Ovary (tissue), 9 donors: ENCODE data around the gene TRABD2B. TPM values are rescaled to one million over a fixed set of nuclear protein-coding genes. Genes with fewer than 3 reads are reported as not detected.

Source experiments
- DNase-seq, 5 donors: peaks; one replicate each; pipeline ENCODE4 v3.0.0-alpha.2; 2019 to 2020
- H3K27ac ChIP-seq, 2 donors: fragments of 200-600 bp; one replicate each; pipeline versions ENCODE4 v1.5.1 to v1.8.0; 2019 to 2022
- H3K27me3 ChIP-seq: fragments of 200-600 bp; one replicate; pipeline ENCODE4 v1.8.0; 2022
- H3K36me3 ChIP-seq: fragments of 200-600 bp; sonication (generic); one replicate; pipeline ENCODE4 v1.5.1; 2019
- H3K4me1 ChIP-seq: one replicate; pipeline ENCODE4 v1.8.1; 2013; ENCODE audit warnings: mild to moderate bottlenecking, moderate library complexity; ENCODE audit not compliant: insufficient read depth
- H3K4me3 ChIP-seq: fragments of 200-600 bp; sonication (generic); one replicate; pipeline ENCODE4 v1.5.1; 2017
- H3K9me3 ChIP-seq, 2 donors: fragments of 200-600 bp in 1 of 2; sonication (generic) in 1 of 2; one replicate each; pipeline versions ENCODE4 v1.5.1 to v1.8.1; 2013 to 2019; ENCODE audit warnings: mild to moderate bottlenecking in 1 of 2, moderate library complexity in 1 of 2
- CTCF ChIP-seq, 3 donors: fragments of 450-650 bp in 2 of 3; fragments of 200-600 bp in 1 of 3; IDR thresholded peaks; one replicate each; pipeline versions ENCODE4 v1.5.1 to v1.8.0; 2016 to 2022; ENCODE audit warnings: antibody characterized with exemption in 3 of 3, mild to moderate bottlenecking in 1 of 3
- EP300 ChIP-seq: sonication (generic); formaldehyde crosslinking; IDR thresholded peaks from one replicate; pipeline ENCODE4 v1.6.1; 2017; ENCODE audit warnings: antibody characterized with exemption
- POLR2A ChIP-seq: fragments of 450-650 bp; IDR thresholded peaks from one replicate; pipeline ENCODE4 v1.6.1; 2017; ENCODE audit warnings: antibody characterized with exemption, mild to moderate bottlenecking, moderate library complexity
- WGBS, 3 donors: extraction: QIAGEN DNeasy Blood & Tissue Kit in 1 of 3; methylation state at CpG; one replicate each; pipeline versions ENCODE4 v1.1.5 to v1.1.7; 2013 to 2017; 5-methylcytosine and 5-hydroxymethylcytosine counted together
- intact Hi-C, 4 donors: fragments of 100-400 bp; cut with DNase I; formaldehyde crosslinking; loops; one replicate each; pipeline versions ENCODE4 v1.11.0 to v1.15.1; 2022 to 2023
- polyA plus RNA-seq, 2 donors: library from polyadenylated mRNA; stranded (reverse); fragments of 200-250 nt in 1 of 2; fragments of 350-450 nt in 1 of 2; fragmentation: Illumina TruSeq in 1 of 2; extraction: RNeasy Lipid Tissue Mini Kit (QIAGEN cat#74804) in 1 of 2; gene quantifications; one replicate each; pipeline ENCODE4 v1.2.3, GENCODE V29; 2013 to 2014
- total RNA-seq, 7 donors: library from RNA; depleted of rRNA in 2 of 7; stranded (reverse); fragments of >200 nt in 2 of 7; fragmentation: NEBNext Ultra II Directional in 3 of 7; extraction: Animal tissue kit (Norgen Biotek cat#: 25700) in 3 of 7; gene quantifications; one replicate each; pipeline versions ENCODE4 v1.1.0 to v1.2.4, GENCODE V29; 2016 to 2023
- donor health status: DM: no; HTN: no; CAD: no; lungs with moderate emphysema.
- donor health status: DM: no; HTN: no; CAD: no.
- donor health status: Bipolar disorder and iron deficiency.
- donor health status: DM: yes; HTN: yes; CAD: no.
- donor health status: DM: no; HTN: no; CAD: no.
- donor health status: DM: yes; HTN: yes; CAD: no.

The TRABD2B gene
- total and polyA plus RNA-seq, 9 donors: 0.18 to 1.6 (median 0.52) TPM

- intact Hi-C loops: loop anchor here in 2 of 4 donors (5.0 to 10.0 kb wide), 3 partner anchors 61 to 502 kb away; no protein-coding TSS in a partner anchor
- no peaks in the 10 kb centered on the region for H3K36me3 ChIP-seq
- WGBS, 3 donors: 75 to 87% (median 85%) methylated on average over 8 of the region's 8 CpGs
- H3K27me3 ChIP-seq: no peaks in the 10 kb centered on the region
- DNase-seq: no peak
- no peaks in the 10 kb centered on the region for H3K9me3 ChIP-seq
- H3K27ac ChIP-seq: no peak overlapping the region
- H3K4me3 ChIP-seq: no peak overlapping the region
- H3K4me1 ChIP-seq: no peaks in the 10 kb centered on the region
- no peak for TF ChIP-seq POLR2A
- no peak for TF ChIP-seq EP300
- no peak for TF ChIP-seq CTCF (IDR thresholded peaks at IDR 0.05)
Measured at GRCh38 chr1:47995306-47996050, 1.7 kb downstream of the TRABD2B start.

- Histone ChIP-seq H3K27ac (no peak overlapping the region), H3K4me3 (no peak overlapping the region), H3K9me3 (no peaks in the 10 kb centered on the region), H3K4me1 (no peaks in the 10 kb centered on the region), H3K36me3 (no peaks in the 10 kb centered on the region), H3K27me3 (no peaks in the 10 kb centered on the region)
- no peak for TF ChIP-seq CTCF (IDR thresholded peaks at IDR 0.05)
- no peak for TF ChIP-seq EP300
- no peak for TF ChIP-seq POLR2A
- DNase-seq: peak in 2 of 5 donors; percentile 8 to 19
- 91 to 93% (median 92%) methylated on average over 31 to 34 of the region's 34 CpGs for WGBS, 3 donors
- intact Hi-C loops: loop anchor here in 1 of 4 donors (10.0 kb wide), 2 partner anchors 59 to 209 kb away; no protein-coding TSS in a partner anchor
Measured at GRCh38 chr1:47993881-47994625, 3.1 kb downstream of the TRABD2B start.

DNA sequence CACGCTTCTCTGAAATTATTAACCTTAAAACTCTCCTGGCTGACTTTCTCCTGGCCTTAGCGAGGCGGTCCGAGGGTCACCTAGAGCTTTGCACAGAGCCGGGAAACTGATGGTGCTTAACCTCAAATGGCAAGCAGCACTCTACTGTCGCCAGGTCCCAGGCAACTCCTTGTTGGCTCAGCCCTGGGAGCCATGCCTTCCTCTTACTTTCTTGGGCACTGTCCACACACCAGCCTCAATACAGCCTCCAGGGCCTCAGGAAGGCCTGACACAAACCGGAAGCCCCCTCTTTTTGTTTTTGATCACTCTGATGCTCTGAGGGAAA is 3.8 kb downstream of the TRABD2B start:
- DNase-seq: no peak
- WGBS, 3 donors: 94 to 96% (median 94%) methylated on average over 7 of the region's 7 CpGs
- Histone ChIP-seq H3K9me3 (no peaks in the 10 kb centered on the region), H3K4me3 (no peak overlapping the region), H3K27ac (no peak overlapping the region), H3K4me1 (no peaks in the 10 kb centered on the region), H3K36me3 (no peaks in the 10 kb centered on the region), H3K27me3 (no peaks in the 10 kb centered on the region)
- TF ChIP-seq EP300: no peak
- no peak for TF ChIP-seq CTCF (IDR thresholded peaks at IDR 0.05)
- no peak for TF ChIP-seq POLR2A
- intact Hi-C loops: loop anchor here in 1 of 4 donors (10.0 kb wide), 2 partner anchors 59 to 209 kb away; no protein-coding TSS in a partner anchor

GRCh38 chr1:47992720-47993415 is 4.3 kb downstream of the TRABD2B start:
- Histone ChIP-seq H3K4me1 (no peaks in the 10 kb centered on the region), H3K27ac (no peak overlapping the region), H3K36me3 (no peaks in the 10 kb centered on the region), H3K9me3 (no peaks in the 10 kb centered on the region), H3K4me3 (no peak overlapping the region), H3K27me3 (no peaks in the 10 kb centered on the region)
- TF ChIP-seq EP300 (no peak), CTCF (IDR thresholded peaks at IDR 0.05) (no peak), POLR2A (no peak)
- 76 to 87% (median 82%) methylated on average over 11 of the region's 11 CpGs for WGBS, 3 donors
- intact Hi-C loops: loop anchor here in 1 of 4 donors (10.0 kb wide), 2 partner anchors 58 to 208 kb away; no protein-coding TSS in a partner anchor
- no peak for DNase-seq
